Astrocyte of the spinal cord (primary cell): ENCODE measurements around the gene ALDH16A1.

ENCODE experiments used
- DNase-seq: peaks from one replicate; pipeline ENCODE4 v3.0.0; 2011; ENCODE audit warnings: low read depth, low spot score
- H3K4me3 ChIP-seq: 2 replicates; pipeline ENCODE4 v1.5.1; 2011; ENCODE audit warnings: low read depth, mild to moderate bottlenecking, low read length, moderate library complexity
- in situ Hi-C: cut with HindIII; loops from 2 replicates; pipeline ENCODE4 v1.10.0; 2017; ENCODE audit warnings: low sequenced_read_pairs
- TF ChIP-seq, protein P1 (sequence below): IDR thresholded peaks from 2 replicates; pipeline ENCODE4 v1.5.1; 2012; ENCODE audit warnings: low read depth, mild to moderate bottlenecking, low read length, inconsistent platforms

ALDH16A1 gene

GRCh38 chr19:49418511-49418910 lies 34.5 kb upstream of the ALDH16A1 start:
- no peak overlapping the region for H3K4me3 ChIP-seq
- no peak for DNase-seq
- TF ChIP-seq, protein P1, sequence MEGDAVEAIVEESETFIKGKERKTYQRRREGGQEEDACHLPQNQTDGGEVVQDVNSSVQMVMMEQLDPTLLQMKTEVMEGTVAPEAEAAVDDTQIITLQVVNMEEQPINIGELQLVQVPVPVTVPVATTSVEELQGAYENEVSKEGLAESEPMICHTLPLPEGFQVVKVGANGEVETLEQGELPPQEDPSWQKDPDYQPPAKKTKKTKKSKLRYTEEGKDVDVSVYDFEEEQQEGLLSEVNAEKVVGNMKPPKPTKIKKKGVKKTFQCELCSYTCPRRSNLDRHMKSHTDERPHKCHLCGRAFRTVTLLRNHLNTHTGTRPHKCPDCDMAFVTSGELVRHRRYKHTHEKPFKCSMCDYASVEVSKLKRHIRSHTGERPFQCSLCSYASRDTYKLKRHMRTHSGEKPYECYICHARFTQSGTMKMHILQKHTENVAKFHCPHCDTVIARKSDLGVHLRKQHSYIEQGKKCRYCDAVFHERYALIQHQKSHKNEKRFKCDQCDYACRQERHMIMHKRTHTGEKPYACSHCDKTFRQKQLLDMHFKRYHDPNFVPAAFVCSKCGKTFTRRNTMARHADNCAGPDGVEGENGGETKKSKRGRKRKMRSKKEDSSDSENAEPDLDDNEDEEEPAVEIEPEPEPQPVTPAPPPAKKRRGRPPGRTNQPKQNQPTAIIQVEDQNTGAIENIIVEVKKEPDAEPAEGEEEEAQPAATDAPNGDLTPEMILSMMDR: no peak
- in situ Hi-C loops: no loop called here

GRCh38 chr19:49419173-49419572 lies 33.9 kb upstream of the ALDH16A1 start:
- no peak for DNase-seq
- no peak overlapping the region for H3K4me3 ChIP-seq
- TF ChIP-seq, protein P1: no peak
- in situ Hi-C loops: no loop called here

DNA sequence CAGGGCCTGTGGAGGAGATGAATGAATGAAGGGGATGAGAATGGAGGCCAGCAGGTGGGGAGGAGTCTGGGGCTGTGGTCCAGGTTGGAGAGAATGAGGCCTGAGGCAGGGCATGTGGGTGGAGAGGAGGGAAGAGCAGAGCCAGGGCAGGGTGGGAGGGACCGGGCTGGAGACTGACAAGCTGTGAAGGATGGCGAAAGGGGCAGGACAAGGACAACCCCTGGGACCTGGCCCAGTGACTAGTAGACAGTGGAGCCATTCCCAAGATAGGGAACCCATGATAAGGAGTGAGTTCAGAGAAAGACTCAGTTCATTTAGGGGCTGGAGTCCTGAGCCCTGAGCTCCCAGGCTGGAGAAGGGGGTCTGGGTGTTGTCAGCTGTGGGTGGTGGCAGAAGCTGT lies 32.8 kb upstream of the ALDH16A1 start:
- TF ChIP-seq, protein P1: no peak
- in situ Hi-C loops: no loop called here

DNA sequence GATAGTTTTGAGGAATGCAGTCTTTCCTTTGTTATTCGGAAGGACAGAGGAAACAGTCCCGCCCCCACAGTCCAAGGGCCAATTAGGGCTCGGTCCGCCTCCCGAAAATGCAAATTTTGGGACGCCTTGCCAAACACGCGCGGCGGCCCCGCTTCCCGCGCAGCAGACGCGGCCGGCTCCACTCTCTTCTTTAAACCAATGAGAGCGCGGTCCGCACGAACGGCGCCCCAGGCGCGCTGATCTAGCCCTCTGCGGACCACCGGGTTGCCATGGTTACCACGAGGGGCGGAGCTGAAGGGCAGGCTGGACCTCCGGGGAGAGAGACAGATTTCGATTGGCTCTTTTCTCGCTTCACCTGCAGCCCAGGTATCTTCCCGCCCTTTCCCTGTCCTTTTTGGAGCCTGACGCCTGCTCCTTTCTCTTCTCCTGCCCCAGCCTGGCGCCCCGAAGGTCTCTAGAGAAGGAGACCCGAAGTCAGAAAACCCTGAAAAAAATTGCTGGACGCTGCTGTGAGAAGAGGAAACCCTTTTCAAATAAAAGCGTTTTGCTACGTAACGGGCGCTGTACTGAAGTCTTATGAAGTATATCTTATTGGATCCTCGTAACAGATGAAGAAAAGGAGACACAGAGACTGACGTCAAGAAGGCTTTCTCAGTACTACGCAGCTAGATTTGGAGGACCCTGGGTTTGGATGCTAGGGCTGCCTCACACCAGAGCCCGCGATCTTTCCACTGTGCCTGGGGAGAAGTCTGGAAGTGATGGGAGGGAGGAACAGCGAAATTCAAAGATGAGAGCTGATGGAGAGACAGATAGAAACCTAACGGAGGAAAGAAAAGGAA lies 31.8 kb upstream of the ALDH16A1 start:
- H3K4me3 ChIP-seq: no peak overlapping the region
- TF ChIP-seq, protein P1: no peak
- in situ Hi-C loops: no loop called here
- DNase-seq: peak; percentile 27

More for the DNA sequence above, 32.8 kb upstream of the ALDH16A1 start:
- no peak for DNase-seq
- no peak overlapping the region for H3K4me3 ChIP-seq

- TF ChIP-seq, protein P1: no peak
- in situ Hi-C loops: no loop called here
- DNase-seq: no peak
- no peak overlapping the region for H3K4me3 ChIP-seq
These were observed 31.2 kb upstream of the ALDH16A1 start for GRCh38 chr19:49421878-49422202.

DNA sequence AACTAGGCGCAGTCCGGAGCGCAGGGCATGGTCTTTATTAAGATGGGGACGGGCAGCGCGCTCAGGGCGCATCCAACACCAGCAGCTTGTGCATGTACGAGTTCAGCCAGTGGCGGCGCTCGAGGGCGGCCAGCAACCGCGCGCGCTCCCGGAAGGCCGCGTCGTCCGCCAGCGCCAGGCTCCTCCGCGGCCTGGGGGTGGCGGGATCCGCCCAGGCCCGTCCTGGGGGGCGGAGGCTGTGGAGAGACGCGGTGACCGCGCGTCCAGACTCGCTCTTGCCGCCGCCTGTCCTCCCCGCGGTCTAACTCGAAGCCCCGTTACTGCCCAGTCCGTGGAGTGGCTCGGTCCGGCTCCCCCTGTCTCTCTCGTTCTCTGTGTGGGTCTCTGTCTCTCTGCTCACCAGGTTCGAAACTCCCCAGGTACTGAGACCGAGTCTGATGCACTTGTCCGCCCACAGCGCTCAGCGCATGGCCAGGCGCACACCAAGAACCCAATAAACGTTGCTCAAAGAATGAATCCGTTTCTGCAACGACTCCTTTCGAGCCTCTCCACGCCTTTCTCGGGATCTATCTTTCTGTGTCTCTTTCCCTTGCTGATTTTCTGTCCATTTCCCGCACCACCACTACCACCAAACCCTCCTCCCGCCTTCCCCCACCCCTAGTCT lies 30.5 kb upstream of the ALDH16A1 start:
- DNase-seq: no peak
- TF ChIP-seq, protein P1: no peak
- H3K4me3 ChIP-seq: no peak overlapping the region
- in situ Hi-C loops: no loop called here
